HS-5 (cell line): Measurements from ENCODE around the gene IDH2.
"Not testable (repeated sequence)": the region's sequence is repeated elsewhere in the genome, so short reads cannot be mapped to it uniquely, and the experiment has no call there.

Experiments used
- DNase-seq: peaks from one replicate; pipeline ENCODE4 v3.0.0-alpha.2; 2012; ENCODE audit warnings: low read depth

The IDH2 gene

GRCh38 chr15:90101969-90102890, at the start of gene IDH2:
Gene IDH2 (minus strand): TSS chr15:90102468. CDS start chr15:90102390, 78 bp downstream.
- DNase-seq: no peak

- DNase-seq: not testable (repeated sequence)
These were observed 48.3 kb upstream of the IDH2 start for GRCh38 chr15:90150551-90150950.

- no peak for DNase-seq
These were observed 47.5 kb upstream of the IDH2 start for GRCh38 chr15:90149609-90150340.

GRCh38 chr15:90146198-90146761, 44.0 kb upstream of the IDH2 start:
- not testable (repeated sequence) for DNase-seq

GRCh38 chr15:90145761-90146160, 43.5 kb upstream of the IDH2 start:
- no peak for DNase-seq

- no peak for DNase-seq
These were observed 43.0 kb upstream of the IDH2 start for GRCh38 chr15:90145259-90145658.

GRCh38 chr15:90143166-90143655, 40.9 kb upstream of the IDH2 start:
- no peak for DNase-seq

- DNase-seq: no peak
These were observed 40.2 kb upstream of the IDH2 start for GRCh38 chr15:90142216-90143165.

GRCh38 chr15:90141646-90142045, 39.4 kb upstream of the IDH2 start:
- DNase-seq: no peak

- DNase-seq: not testable (repeated sequence)
These were observed 37.3 kb upstream of the IDH2 start for GRCh38 chr15:90139549-90139948.

GRCh38 chr15:90138071-90138833, 36.0 kb upstream of the IDH2 start:
- DNase-seq: no peak

- DNase-seq: no peak
These were observed 30.2 kb upstream of the IDH2 start for GRCh38 chr15:90132437-90132836.

- no peak for DNase-seq
These were observed 29.6 kb upstream of the IDH2 start for GRCh38 chr15:90131848-90132247.

- no peak for DNase-seq
These were observed 28.0 kb upstream of the IDH2 start for GRCh38 chr15:90130291-90130690.

GRCh38 chr15:90126596-90127435, 24.5 kb upstream of the IDH2 start:
- DNase-seq: no peak

GRCh38 chr15:90126022-90126421, 23.8 kb upstream of the IDH2 start:
- DNase-seq: no peak

- DNase-seq: no peak
These were observed 22.2 kb upstream of the IDH2 start for GRCh38 chr15:90124507-90124906.

- DNase-seq: no peak
These were observed 18.8 kb upstream of the IDH2 start for GRCh38 chr15:90121086-90121485.

- no peak for DNase-seq
These were observed 17.1 kb upstream of the IDH2 start for GRCh38 chr15:90119367-90119766.

- DNase-seq: no peak
These were observed 13.5 kb upstream of the IDH2 start for GRCh38 chr15:90115783-90116182.
